Activated T-cell treated with anti-CD3 and anti-CD28 coated beads, Interleukin-2, amount 50 U/mL, for 48 hours (primary cell): ENCODE results near the gene RIPK3.
"Not testable (repeated sequence)": the region's sequence is repeated elsewhere in the genome, so short reads cannot be mapped to it uniquely, and the experiment has no call there.

Source experiments
- DNase-seq, 2 experiments: peaks; one replicate each; pipeline ENCODE4 v3.0.0-alpha.2; 2020

Gene RIPK3

DNA sequence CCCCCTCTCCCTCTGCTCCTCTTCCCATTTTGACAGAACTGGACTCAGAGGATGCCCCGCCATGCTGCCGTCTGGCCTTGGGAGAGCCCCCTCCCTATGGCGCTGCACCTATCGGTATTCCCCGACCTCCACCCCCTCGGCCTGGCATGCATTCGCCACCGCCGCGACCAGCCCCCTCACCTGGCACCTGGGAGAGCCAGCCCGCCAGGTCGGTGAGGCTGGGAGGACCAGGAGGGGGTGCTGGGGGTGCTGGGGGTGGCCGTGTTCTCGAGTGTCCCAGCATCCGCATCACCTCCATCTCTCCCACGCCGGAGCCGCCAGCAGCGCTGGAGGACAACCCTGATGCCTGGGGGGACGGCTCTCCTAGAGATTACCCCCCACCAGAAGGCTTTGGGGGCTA lies 29.7 kb upstream of the RIPK3 start:
- no peak for DNase-seq

- peak; percentile 25 to 29 for DNase-seq
These were observed 28.9 kb upstream of the RIPK3 start for GRCh38 chr14:24368562-24369252.

- no peak for DNase-seq
These were observed 28.4 kb upstream of the RIPK3 start for GRCh38 chr14:24368212-24368561.

- DNase-seq = peak; percentile 29 to 35
These were observed 27.9 kb upstream of the RIPK3 start, which contains the start of gene NFATC4 for GRCh38 chr14:24367514-24368211. TSS of gene NFATC4 (plus strand) at chr14:24368184. CDS start at chr14:24368341, 157 bp downstream.

- DNase-seq = peak; percentile 59 to 63
These were observed 27.1 kb upstream of the RIPK3 start for GRCh38 chr14:24366721-24367513.

DNA sequence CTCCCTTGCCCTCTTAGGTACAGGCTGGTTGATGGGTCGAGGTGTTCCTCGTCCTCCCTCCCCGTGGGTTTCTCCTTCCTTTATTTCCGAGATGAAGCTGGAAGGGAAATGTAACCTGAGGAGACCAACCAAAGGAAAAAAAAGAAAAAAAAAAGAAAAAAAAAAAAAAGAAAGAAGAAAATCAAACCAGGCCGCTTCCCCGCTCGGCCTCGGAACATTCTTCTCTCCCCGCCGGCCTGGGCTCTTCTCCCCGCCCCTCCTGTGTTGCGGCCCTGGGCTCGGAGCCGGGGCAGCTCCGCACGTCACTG lies 26.6 kb upstream of the RIPK3 start:
- DNase-seq = no peak

DNA sequence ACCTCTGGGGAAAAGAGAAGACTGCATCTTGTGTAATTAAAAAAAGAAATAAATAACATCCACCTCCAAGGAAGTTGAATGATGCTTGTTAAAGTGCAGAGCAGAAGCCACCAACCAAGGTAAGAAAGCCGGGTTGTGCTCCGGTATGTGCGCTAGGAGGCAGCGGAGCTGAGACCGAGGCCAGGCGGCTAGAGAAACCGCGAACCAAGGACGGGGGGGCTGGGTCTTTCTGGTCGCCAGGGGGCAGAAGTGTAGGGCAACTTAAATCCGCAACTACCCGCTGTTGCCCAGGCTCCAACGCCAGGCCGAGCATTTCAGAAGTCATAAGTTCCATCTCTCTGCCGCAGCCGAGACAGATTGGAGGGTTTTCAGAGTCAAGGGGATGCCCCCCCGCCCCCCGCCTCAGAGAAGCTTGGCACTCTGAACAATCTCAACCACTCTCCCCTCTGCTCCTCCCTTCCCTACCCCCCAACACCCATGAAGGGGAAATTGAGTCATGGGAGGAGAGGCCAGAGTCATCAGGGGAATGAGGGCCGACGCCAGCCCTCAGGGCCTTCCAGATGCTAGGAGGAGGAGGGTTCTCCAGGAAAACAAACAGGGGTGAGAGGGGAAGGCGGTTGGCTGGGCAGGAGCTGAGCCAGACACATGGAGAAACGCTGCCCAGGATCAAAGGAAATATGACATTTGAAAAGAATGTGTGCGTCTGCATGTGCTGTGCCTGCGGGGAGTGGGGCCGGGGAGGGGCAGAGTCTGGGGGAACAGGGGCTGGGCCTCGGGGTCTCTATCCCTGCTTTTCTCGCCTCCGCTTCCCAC lies 26.0 kb upstream of the RIPK3 start:
- DNase-seq = peak; percentile 81 to 85

- no peak for DNase-seq
These were observed 25.1 kb upstream of the RIPK3 start for GRCh38 chr14:24364841-24365240.

DNA sequence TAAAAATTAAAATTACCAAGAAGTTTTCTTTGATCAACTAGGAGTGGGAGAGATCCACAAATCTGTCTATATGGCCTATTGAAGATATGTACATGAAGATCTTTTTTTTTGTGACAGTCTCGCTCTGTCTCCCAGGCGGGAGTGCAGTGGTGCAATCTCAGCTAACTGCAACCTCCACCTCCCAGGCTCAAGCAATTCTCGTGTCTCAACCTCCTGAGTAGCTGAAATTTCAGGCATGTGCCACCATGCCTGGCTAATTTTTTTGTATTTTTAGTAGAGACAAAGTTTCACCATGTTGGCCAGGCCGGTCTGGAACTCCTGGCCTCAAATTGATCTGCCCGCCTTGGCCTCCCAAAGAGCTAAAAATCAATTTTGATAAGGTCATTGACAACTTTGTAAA lies 23.6 kb upstream of the RIPK3 start:
- DNase-seq = no peak

- DNase-seq = no peak
These were observed 22.6 kb upstream of the RIPK3 start for GRCh38 chr14:24362241-24362960.

- DNase-seq = no peak
These were observed 21.5 kb upstream of the RIPK3 start for GRCh38 chr14:24361326-24361725.

- no peak for DNase-seq
These were observed 20.5 kb upstream of the RIPK3 start for GRCh38 chr14:24360281-24360680.

- no peak for DNase-seq
These were observed 16.4 kb upstream of the RIPK3 start for GRCh38 chr14:24356208-24356607.

- no peak for DNase-seq
These were observed 15.2 kb upstream of the RIPK3 start for GRCh38 chr14:24355009-24355408.

GRCh38 chr14:24354482-24354825 lies 14.7 kb upstream of the RIPK3 start:
- not testable (repeated sequence) for DNase-seq

GRCh38 chr14:24353559-24354481 lies 14.0 kb upstream of the RIPK3 start:
- DNase-seq = no peak

DNA sequence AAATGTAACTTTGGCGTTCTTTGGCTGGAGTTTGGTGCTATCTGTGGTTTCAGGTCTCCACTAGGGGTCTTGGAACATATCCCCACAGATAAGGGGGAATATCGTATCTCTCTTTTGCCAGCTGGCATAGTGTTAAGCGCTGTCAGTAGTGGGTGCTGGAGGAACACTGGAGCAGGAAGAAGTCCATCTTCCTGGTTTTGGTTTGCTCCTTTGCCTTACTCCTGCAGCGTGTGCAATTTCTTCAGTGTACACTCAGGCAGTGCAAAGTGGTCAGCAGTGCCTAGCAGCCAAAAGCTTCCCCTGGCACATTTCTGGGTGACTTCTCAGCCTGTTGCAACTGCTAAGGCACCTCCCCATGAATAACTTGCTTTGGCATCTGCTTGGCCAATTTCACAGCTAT lies 11.7 kb upstream of the RIPK3 start:
- no peak for DNase-seq

- DNase-seq = no peak
These were observed 10.0 kb upstream of the RIPK3 start for GRCh38 chr14:24349742-24350141.

- no peak for DNase-seq
These were observed 8.4 kb upstream of the RIPK3 start for GRCh38 chr14:24348186-24348585.

DNA sequence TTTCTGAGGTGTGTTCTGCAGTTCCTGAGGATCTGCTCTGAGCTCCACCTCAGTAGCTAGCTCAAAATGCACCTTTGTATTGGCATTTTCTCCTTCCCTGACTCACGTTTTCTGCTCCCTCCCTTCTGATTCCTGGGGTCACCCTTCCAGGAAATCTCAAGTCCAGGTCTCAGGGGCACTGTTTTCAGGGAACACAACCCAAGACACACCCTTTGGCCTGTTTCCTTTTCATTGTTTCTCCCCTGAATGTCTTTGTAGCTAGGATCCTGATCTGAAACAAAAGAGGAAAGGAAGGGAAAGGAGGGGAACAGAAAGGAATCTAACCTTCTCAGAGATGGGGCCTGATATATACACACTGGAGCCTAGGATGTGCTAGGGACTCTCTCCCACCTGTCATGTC lies 7.3 kb upstream of the RIPK3 start:
- no peak for DNase-seq
